Measurements from ENCODE around the gene CCDC142. TPM values are rescaled to one million over a fixed set of nuclear protein-coding genes. Genes with fewer than 3 reads are reported as not detected.

Gene CCDC142
- total RNA-seq, 1 experiment from 2014 or later: 14.0 TPM

- TF ChIP-seq SMAD3 (CRISPR knock-in tag; IDR thresholded peaks at IDR 0.05; ENCODE audit: borderline replicate concordance) (peak; percentile 94), KAT7 (CRISPR knock-in tag; IDR thresholded peaks at IDR 0.05; ENCODE audit: borderline replicate concordance) (peak; percentile 92; the same call in 1 of the 2 replicates), ZNF263 (CRISPR knock-in tag; IDR thresholded peaks at IDR 0.05; ENCODE audit: low read depth) (no peak), CTCF (IDR thresholded peaks at IDR 0.05) (no peak), OVOL2 (CRISPR knock-in tag; IDR thresholded peaks at IDR 0.05; ENCODE audit: borderline replicate concordance) (no peak), GRHL2 (CRISPR knock-in tag; IDR thresholded peaks at IDR 0.05; ENCODE audit: insufficient replicate concordance, severe bottlenecking) (no peak), GABPB1 (CRISPR knock-in tag; IDR thresholded peaks at IDR 0.05) (peak; percentile 96), NR1H2 (CRISPR knock-in tag; IDR thresholded peaks at IDR 0.05) (0 out of 2 replicates have a peak, but pooled peaks have one; percentile 39), CBFB (CRISPR knock-in tag; IDR thresholded peaks at IDR 0.05; ENCODE audit: low read depth) (no peak), ZNF671 (CRISPR knock-in tag; IDR thresholded peaks at IDR 0.05) (no peak), ESRRA (CRISPR knock-in tag; IDR thresholded peaks at IDR 0.05; ENCODE audit: borderline replicate concordance) (peak; percentile 72; the same call in 1 of the 2 replicates), NR2C2 (CRISPR knock-in tag; IDR thresholded peaks at IDR 0.05) (peak; percentile 100), SP1 (CRISPR knock-in tag; conservative IDR thresholded peaks at IDR 0.05) (peak; percentile 71; the same call in 1 of the 2 replicates), ATF1 (CRISPR knock-in tag; IDR thresholded peaks at IDR 0.05) (peak; percentile 91), IRF2 (CRISPR knock-in tag; IDR thresholded peaks at IDR 0.05; ENCODE audit: borderline replicate concordance, low read depth) (no peak)
- TF ChIP-seq, protein P1, sequence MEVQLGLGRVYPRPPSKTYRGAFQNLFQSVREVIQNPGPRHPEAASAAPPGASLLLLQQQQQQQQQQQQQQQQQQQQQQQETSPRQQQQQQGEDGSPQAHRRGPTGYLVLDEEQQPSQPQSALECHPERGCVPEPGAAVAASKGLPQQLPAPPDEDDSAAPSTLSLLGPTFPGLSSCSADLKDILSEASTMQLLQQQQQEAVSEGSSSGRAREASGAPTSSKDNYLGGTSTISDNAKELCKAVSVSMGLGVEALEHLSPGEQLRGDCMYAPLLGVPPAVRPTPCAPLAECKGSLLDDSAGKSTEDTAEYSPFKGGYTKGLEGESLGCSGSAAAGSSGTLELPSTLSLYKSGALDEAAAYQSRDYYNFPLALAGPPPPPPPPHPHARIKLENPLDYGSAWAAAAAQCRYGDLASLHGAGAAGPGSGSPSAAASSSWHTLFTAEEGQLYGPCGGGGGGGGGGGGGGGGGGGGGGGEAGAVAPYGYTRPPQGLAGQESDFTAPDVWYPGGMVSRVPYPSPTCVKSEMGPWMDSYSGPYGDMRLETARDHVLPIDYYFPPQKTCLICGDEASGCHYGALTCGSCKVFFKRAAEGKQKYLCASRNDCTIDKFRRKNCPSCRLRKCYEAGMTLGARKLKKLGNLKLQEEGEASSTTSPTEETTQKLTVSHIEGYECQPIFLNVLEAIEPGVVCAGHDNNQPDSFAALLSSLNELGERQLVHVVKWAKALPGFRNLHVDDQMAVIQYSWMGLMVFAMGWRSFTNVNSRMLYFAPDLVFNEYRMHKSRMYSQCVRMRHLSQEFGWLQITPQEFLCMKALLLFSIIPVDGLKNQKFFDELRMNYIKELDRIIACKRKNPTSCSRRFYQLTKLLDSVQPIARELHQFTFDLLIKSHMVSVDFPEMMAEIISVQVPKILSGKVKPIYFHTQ (CRISPR knock-in tag; IDR thresholded peaks at IDR 0.05): no peak
- TF ChIP-seq, protein P2, sequence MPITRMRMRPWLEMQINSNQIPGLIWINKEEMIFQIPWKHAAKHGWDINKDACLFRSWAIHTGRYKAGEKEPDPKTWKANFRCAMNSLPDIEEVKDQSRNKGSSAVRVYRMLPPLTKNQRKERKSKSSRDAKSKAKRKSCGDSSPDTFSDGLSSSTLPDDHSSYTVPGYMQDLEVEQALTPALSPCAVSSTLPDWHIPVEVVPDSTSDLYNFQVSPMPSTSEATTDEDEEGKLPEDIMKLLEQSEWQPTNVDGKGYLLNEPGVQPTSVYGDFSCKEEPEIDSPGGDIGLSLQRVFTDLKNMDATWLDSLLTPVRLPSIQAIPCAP (CRISPR knock-in tag; IDR thresholded peaks at IDR 0.05): no peak
- TF ChIP-seq, protein P3, sequence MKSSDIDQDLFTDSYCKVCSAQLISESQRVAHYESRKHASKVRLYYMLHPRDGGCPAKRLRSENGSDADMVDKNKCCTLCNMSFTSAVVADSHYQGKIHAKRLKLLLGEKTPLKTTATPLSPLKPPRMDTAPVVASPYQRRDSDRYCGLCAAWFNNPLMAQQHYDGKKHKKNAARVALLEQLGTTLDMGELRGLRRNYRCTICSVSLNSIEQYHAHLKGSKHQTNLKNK (CRISPR knock-in tag; IDR thresholded peaks at IDR 0.05): peak; percentile 87
- TF ChIP-seq, protein P4, sequence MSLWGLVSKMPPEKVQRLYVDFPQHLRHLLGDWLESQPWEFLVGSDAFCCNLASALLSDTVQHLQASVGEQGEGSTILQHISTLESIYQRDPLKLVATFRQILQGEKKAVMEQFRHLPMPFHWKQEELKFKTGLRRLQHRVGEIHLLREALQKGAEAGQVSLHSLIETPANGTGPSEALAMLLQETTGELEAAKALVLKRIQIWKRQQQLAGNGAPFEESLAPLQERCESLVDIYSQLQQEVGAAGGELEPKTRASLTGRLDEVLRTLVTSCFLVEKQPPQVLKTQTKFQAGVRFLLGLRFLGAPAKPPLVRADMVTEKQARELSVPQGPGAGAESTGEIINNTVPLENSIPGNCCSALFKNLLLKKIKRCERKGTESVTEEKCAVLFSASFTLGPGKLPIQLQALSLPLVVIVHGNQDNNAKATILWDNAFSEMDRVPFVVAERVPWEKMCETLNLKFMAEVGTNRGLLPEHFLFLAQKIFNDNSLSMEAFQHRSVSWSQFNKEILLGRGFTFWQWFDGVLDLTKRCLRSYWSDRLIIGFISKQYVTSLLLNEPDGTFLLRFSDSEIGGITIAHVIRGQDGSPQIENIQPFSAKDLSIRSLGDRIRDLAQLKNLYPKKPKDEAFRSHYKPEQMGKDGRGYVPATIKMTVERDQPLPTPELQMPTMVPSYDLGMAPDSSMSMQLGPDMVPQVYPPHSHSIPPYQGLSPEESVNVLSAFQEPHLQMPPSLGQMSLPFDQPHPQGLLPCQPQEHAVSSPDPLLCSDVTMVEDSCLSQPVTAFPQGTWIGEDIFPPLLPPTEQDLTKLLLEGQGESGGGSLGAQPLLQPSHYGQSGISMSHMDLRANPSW (CRISPR knock-in tag; conservative IDR thresholded peaks at IDR 0.05; ENCODE audit: low read depth): no peak
Measured at GRCh38 chr2:74472086-74472944, 10.5 kb downstream of the CCDC142 start, which contains the start of gene MRPL53 (continued).
